NCI-H2171 treated with DMSO at 0.1 percent for 48 hours (cell line): ENCODE results near the gene PDX1.
"Not testable (repeated sequence)": the region's sequence is repeated elsewhere in the genome, so short reads cannot be mapped to it uniquely, and the experiment has no call there.

Experiments used
- DNase-seq: peaks from one replicate; lab custom pipeline; 2025; lab: John Stamatoyannopoulos, UW

PDX1 gene

DNA sequence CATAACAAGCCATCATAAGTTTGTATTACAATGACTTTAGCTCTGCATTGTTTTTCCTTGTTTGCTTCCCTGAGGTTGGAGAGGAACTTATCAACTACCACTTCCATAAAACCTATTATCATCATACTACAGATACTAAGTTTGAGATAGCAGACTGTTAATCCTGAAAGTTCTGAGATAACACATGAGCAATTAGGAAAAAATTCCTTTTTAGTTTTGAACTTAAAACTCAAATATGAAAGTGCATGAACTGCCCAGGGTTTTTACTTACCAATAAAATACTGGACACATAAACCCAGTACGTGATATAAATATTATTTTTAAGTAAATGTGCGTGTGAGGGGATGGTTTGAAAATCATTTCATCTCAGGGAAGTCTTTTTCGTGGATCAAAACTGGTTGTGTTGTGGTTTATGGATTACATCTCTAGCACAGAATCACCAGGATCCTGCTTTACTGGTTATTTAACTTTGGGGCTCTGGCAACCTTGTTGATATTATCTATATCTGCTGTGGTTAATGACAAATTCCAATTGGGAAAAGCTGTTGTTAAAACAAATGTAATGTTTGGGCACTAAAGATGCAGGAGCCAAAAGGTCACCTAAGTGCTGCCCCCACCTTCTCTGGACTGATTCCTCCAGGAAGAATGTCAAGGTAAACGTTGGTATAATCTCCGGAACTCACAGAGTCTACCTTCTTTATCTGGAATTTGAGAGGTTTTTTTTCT is 36.9 kb downstream of the PDX1 start:
- no peak for DNase-seq

- DNase-seq = no peak
These were observed 40.2 kb downstream of the PDX1 start for GRCh38 chr13:27959976-27960361.

- DNase-seq = no peak
These were observed 40.8 kb downstream of the PDX1 start for GRCh38 chr13:27960362-27961226.

DNA sequence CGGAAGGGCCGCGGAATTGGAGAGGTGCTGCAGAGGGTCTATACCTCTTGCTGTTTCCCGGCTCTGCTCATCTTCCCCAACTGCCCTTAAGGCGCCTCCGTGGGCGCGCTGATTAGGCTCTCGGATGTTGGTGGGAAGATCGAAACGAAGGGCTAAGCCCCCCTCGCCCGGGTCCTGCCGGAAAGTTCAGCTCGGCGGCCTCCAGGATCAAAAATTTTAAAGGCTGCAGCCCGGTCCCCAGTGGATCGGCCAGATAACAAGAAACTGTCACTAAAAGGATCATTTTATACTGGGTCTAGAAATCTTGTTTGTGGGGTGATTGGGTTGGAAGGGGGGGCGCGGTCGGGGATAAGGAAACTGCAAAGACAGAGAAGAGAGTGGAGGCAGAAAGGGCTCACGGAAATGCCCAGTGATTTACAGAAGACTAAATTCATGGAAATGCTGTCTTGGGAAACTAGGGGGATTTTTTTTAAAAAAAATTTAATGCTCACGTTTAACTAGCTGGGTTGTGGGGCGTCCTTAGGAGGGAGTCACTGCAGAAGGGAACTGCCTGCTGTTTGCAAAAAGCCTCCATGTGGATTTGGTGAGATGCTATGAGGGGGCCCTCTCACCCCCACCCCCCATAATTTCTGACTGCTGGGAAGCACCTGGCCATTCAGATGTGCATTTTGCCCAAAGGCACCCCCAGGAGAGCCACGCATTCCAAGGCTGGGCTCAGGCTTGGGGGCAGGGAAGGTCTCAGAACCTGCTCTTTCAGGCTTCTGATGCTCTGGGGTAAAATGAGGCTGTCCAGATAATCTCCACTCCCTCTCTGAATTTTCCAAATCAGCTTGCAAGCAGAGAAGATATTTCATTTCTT is 41.7 kb downstream of the PDX1 start:
- DNase-seq = no peak

DNA sequence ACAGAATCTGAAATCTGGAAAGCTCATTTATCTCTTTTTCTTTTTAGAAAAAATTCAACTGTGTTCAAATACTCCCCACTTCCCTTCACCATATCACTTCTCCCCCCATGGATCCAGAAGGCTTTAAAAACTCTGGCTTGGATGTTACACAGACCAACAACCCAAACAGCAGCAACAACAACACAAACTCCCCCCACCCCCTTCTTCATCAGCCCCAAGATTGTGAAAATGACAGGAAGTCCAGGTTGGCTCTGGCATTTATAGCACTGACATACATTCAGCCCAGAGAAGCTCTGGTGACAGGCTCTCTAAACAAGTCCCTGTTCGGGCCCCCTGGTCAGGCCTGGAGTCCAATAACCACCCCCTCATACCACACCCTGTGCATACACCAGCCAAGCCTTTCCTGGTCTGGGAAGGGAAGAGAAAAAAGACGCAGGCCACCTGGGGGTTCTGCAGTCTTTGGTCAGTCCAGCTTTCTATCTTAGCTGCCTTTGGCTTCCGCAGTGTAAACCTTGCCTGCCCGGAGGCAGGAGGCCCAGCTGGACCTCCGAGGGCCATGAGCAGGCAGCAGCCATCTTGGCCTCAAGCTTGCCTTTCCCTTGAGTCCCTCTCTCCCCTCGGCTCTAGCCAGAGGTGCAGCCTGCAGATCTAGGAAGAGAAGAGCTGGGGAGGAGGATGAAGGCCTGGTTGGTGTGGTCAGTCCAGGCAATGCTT is 42.5 kb downstream of the PDX1 start:
- no peak for DNase-seq

DNA sequence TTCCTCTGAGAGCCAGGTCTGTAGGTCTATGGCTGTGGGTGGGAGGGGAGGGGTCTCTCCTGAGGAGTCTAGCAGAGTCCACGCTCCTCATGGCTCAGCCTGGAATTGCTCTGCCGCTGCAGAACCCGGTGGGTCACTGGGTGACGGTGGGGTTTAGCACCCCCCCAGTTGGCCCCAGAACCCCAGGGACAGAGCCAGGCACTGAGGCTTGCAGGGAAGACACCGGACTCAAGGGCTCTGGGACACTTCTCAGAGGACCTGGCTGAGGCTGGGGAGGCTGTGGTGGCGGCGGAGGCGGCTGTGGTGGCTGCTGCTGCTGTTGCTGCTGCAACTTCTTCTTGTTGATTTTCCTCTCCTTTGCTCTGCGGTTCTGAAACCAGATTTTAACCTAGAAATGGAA is 43.2 kb downstream of the PDX1 start:
- DNase-seq = no peak

DNA sequence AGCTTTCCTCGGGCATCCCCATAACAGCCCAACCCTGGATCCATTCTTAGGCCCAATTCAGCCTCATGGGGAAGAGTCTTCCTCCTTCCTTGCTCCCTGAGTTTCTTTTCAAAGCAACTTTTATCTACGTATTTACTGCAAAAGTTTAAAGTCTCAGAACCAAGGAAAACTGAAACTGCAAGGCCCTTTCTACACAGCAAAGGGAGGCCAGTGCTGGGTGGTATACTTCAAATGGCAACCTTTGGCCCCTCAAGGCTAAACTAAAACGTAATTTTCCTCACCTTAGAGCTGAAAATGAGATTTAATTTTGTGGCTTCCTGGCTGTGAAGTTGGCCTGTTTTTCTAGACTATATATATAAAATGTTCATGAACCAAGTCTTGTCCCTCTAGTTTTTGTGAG is 43.7 kb downstream of the PDX1 start:
- no peak for DNase-seq

- DNase-seq = not testable (repeated sequence)
These were observed 44.4 kb downstream of the PDX1 start for GRCh38 chr13:27964206-27964605.

DNA sequence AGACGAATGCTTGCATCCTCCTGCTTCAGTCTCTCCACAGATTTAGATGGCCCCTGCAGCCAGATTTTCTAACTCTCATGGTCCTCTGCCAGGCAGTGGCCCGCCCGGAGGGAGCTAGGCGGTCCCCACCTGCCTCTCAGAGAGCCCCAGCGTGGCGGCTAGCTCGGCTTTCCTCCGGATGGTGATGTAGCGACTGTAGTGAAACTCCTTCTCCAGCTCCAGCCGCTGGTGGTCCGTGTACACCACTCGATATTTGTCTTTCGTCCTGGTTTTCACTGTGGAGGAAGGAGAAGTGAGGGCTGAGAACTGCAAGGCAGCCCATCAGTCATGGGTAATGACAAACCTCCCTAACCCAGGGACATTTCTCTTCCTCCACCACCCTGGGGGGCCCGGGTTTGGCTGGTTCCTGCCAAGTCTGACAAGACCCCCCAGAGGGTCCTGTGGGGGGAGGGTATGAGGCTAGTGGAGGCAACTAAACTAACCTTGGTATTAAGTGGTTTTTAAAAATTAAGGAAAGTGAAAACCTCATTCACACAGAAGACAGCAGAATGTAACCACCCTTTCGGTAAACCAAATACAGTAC is 45.0 kb downstream of the PDX1 start:
- DNase-seq = no peak

- DNase-seq = no peak
These were observed 45.5 kb downstream of the PDX1 start for GRCh38 chr13:27965343-27965739.

GRCh38 chr13:27965740-27966640 is 46.2 kb downstream of the PDX1 start:
- no peak for DNase-seq

- no peak for DNase-seq
These were observed 46.9 kb downstream of the PDX1 start for GRCh38 chr13:27966641-27967202.

DNA sequence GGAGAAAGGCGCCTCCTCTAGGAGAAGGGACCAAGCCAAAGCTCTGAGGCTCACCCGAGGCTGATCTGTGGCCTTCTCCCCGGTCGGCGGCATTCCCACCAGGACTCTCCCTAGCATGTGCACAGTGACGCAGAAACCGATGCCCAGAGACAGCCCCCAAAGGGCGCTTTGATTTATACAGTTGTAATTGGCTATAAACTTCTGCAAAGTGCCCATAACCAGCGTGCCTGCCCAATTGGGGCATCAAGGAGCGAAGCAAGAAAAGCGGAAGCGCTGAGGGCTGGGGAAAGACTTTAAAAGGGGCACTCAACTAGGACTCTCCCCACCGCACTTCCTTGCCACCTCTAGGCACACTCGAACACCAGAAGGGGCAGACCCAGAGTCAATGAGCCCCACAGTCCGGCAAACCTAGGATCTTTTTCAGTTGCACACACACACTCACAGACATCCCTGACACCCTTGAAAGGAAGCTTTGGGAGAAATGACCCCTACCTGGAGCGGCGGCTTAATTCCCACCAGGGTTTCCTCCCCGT is 47.5 kb downstream of the PDX1 start:
- DNase-seq = no peak

GRCh38 chr13:27967736-27968315 is 48.0 kb downstream of the PDX1 start:
- no peak for DNase-seq

GRCh38 chr13:27968316-27969081 is 48.7 kb downstream of the PDX1 start:
- DNase-seq = no peak

DNA sequence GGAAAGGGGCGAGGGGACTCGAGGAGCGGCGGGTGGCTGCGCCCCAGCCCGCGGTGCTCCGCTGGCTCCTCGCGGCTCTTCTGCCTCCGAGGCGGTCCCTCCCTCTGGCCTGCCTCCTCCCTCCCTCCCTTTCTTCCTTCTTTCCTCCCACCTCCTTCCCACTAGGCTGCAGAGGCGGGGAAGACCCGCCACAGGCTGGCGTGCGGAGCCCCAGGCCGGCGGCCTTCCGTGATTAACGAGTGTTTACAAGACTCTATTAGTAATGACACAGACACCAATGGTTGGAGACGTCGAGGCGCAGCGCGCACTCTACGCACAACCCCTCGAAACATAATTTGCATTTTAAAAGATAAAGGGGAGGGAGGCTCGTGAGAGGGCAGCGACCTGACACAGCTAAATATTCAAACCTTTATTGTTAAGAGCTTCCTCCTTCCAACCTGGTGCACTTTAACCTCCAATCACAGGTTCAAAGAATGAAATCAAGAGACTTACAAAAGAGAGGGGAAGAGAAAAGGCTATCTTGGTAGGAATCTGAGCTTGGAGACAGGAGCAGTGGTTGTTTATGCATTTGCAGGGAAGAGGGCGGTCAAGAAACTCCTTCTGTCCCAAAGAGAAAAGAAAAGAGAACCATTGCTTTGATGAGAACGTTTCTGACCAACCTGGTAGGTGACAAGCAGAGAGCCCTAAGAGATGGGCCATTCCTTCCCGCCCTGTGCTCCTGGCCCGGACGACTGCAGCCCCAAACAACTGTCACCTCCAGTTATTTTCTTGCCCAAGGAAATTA is 49.5 kb downstream of the PDX1 start, which contains the start of gene CDX2:
CDX2 (minus strand) TSS at position 234 of the 784 bp plus-strand sequence. CDS start 309 bp downstream, outside the sequence.
- DNase-seq = no peak

DNA sequence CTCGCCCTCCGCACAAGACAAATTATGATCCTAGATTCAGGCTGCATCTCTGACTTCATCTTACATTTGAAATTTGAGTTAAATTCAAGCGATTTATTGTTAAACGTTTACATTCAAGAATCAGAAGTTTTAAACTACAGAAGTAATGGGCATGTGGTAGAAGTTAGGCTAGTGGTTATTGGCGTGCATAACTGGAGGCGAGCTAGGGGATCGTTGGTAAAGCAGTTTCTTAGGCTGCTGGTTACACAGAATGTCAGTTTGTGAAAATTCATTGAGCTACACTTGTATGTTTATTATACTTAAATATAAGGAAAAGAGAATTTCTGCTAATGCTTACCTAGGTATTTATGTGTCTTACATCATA is 50.0 kb downstream of the PDX1 start:
- DNase-seq = no peak
